Astrocyte (in vitro differentiated cells and primary cell): ENCODE results near the gene INO80.

Experiments used
- CTCF ChIP-seq: IDR thresholded peaks from 2 replicates; pipeline ENCODE4 v1.5.1; 2011; ENCODE audit warnings: low read depth, mild to moderate bottlenecking, inconsistent platforms, low read length, moderate library complexity; ENCODE audit not compliant: insufficient read depth
- EZH2 ChIP-seq: IDR thresholded peaks from 2 replicates; pipeline ENCODE4 v1.6.1; 2012; ENCODE audit warnings: mild to moderate bottlenecking, low read length, inconsistent platforms; ENCODE audit not compliant: insufficient read depth

GRCh38 chr15:40995656-40996055, 120.4 kb downstream of the INO80 start:
- TF ChIP-seq CTCF (no peak), EZH2 (no peak)
